Astrocyte (in vitro differentiated cells and primary cell): ENCODE measurements around the gene PPP2R5A. TPM values are rescaled to one million over a fixed set of nuclear protein-coding genes. Genes with fewer than 3 reads are reported as not detected.

ENCODE experiments used
- DNase-seq: peaks from one replicate; pipeline ENCODE4 v3.0.0-alpha.2; 2010; ENCODE audit warnings: low read depth
- FAIRE-seq: peaks from 2 replicates; lab custom pipeline; 2011; peaks lifted over from hg19 to GRCh38; lab: Jason Lieb, UNC
- H2AFZ ChIP-seq: 2 replicates; pipeline ENCODE4 v1.6.0; 2012; ENCODE audit warnings: low read depth, low read length, inconsistent platforms
- H3K27ac ChIP-seq: 2 replicates; pipeline ENCODE4 v1.5.1; 2011; ENCODE audit warnings: low read depth, low read length, inconsistent platforms
- H3K27me3 ChIP-seq: 2 replicates; pipeline ENCODE4 v1.6.0; 2011; ENCODE audit warnings: low read length, inconsistent platforms; ENCODE audit not compliant: insufficient read depth
- H3K36me3 ChIP-seq: 2 replicates; pipeline ENCODE4 v1.5.1; 2011; ENCODE audit warnings: low read length, inconsistent platforms; ENCODE audit not compliant: insufficient read depth
- H3K4me1 ChIP-seq: 2 replicates; pipeline ENCODE4 v1.5.1; 2011; ENCODE audit warnings: low read length, inconsistent platforms; ENCODE audit not compliant: insufficient read depth
- H3K4me2 ChIP-seq: 2 replicates; pipeline ENCODE4 v1.6.0; 2012; ENCODE audit warnings: low read length, inconsistent platforms
- H3K4me3 ChIP-seq: 2 replicates; pipeline ENCODE4 v1.5.1; 2011; ENCODE audit warnings: low read depth, mild to moderate bottlenecking, low read length, inconsistent platforms; ENCODE audit not compliant: insufficient read depth
- H3K79me2 ChIP-seq: 2 replicates; pipeline ENCODE4 v1.6.0; 2012; ENCODE audit warnings: mild to moderate bottlenecking, low read length, inconsistent platforms; ENCODE audit not compliant: insufficient read depth
- H3K9ac ChIP-seq: 2 replicates; pipeline ENCODE4 v1.6.0; 2012; ENCODE audit warnings: mild to moderate bottlenecking, low read length, inconsistent platforms
- H3K9me3 ChIP-seq: 2 replicates; pipeline ENCODE4 v1.5.1; 2012; ENCODE audit warnings: low read depth, mild to moderate bottlenecking, low read length, inconsistent platforms; ENCODE audit not compliant: insufficient read depth
- H4K20me1 ChIP-seq: 2 replicates; pipeline ENCODE4 v1.6.0; 2012; ENCODE audit warnings: low read length, inconsistent platforms; ENCODE audit not compliant: insufficient read depth
- H3K27ac Mint-ChIP-seq: one replicate; pipeline ENCODE4 v1.8.0; 2021; ENCODE audit warnings: mild to moderate bottlenecking, mixed read lengths; ENCODE audit not compliant: unreplicated experiment
- H3K27me3 Mint-ChIP-seq: one replicate; pipeline ENCODE4 v1.8.0; 2021; ENCODE audit warnings: low read depth, mixed read lengths; ENCODE audit not compliant: unreplicated experiment
- H3K36me3 Mint-ChIP-seq: one replicate; pipeline ENCODE4 v1.8.0; 2021; ENCODE audit warnings: low read depth, mixed read lengths; ENCODE audit not compliant: unreplicated experiment
- H3K4me1 Mint-ChIP-seq: one replicate; pipeline ENCODE4 v1.8.0; 2021; ENCODE audit warnings: low read depth, mixed read lengths; ENCODE audit not compliant: unreplicated experiment
- H3K4me3 Mint-ChIP-seq: one replicate; pipeline ENCODE4 v1.8.0; 2021; ENCODE audit warnings: mild to moderate bottlenecking, moderate library complexity, mixed read lengths; ENCODE audit not compliant: unreplicated experiment
- H3K9me3 Mint-ChIP-seq: one replicate; pipeline ENCODE4 v1.8.0; 2021; ENCODE audit warnings: mild to moderate bottlenecking, mixed read lengths; ENCODE audit not compliant: unreplicated experiment
- CTCF ChIP-seq: IDR thresholded peaks from 2 replicates; pipeline ENCODE4 v1.5.1; 2011; ENCODE audit warnings: low read depth, mild to moderate bottlenecking, inconsistent platforms, low read length, moderate library complexity; ENCODE audit not compliant: insufficient read depth
- EZH2 ChIP-seq: IDR thresholded peaks from 2 replicates; pipeline ENCODE4 v1.6.1; 2012; ENCODE audit warnings: mild to moderate bottlenecking, low read length, inconsistent platforms; ENCODE audit not compliant: insufficient read depth
- total RNA-seq: library from RNA; stranded (reverse); gene quantifications from 2 replicates; pipeline ENCODE4 v1.2.1, GENCODE V29; 2021

PPP2R5A gene
- total RNA-seq, 1 donor from 2014 or later: 13.2 TPM

GRCh38 chr1:212297338-212297737 is 12.1 kb downstream of the PPP2R5A start:
- no peak overlapping the region for H3K4me3 ChIP-seq
- peaks cover 29% of the 10 kb centered on the region for H4K20me1 ChIP-seq
- no peaks in the 10 kb centered on the region for H3K9me3 Mint-ChIP-seq
- peaks cover 43% of the 10 kb centered on the region for H3K79me2 ChIP-seq
- no peak overlapping the region for H3K4me3 Mint-ChIP-seq
- DNase-seq (no peak), FAIRE-seq (no peak)
- no peak overlapping the region for H3K27ac ChIP-seq
- no peaks in the 10 kb centered on the region for H3K27me3 ChIP-seq
- no peak for TF ChIP-seq EZH2
- no peak for TF ChIP-seq CTCF
- H3K4me1 Mint-ChIP-seq: peaks cover 4% of the 10 kb centered on the region
- H3K27ac Mint-ChIP-seq: no peak overlapping the region
- no peak overlapping the region for H3K4me2 ChIP-seq
- no peaks in the 10 kb centered on the region for H3K4me1 ChIP-seq
- no peaks in the 10 kb centered on the region for H3K36me3 ChIP-seq
- no peaks in the 10 kb centered on the region for H3K36me3 Mint-ChIP-seq
- H2AFZ ChIP-seq: no peak overlapping the region
- H3K27me3 Mint-ChIP-seq: no peaks in the 10 kb centered on the region
- H3K9me3 ChIP-seq: no peaks in the 10 kb centered on the region
- H3K9ac ChIP-seq: no peak overlapping the region

- peaks cover 11% of the 10 kb centered on the region for H4K20me1 ChIP-seq
- H2AFZ ChIP-seq: no peak overlapping the region
- H3K4me2 ChIP-seq: no peak overlapping the region
- peaks cover 7% of the 10 kb centered on the region for H3K79me2 ChIP-seq
- no peaks in the 10 kb centered on the region for H3K27me3 Mint-ChIP-seq
- H3K4me1 Mint-ChIP-seq: peaks cover 3% of the 10 kb centered on the region
- no peak overlapping the region for H3K9ac ChIP-seq
- H3K9me3 ChIP-seq: no peaks in the 10 kb centered on the region
- H3K4me3 Mint-ChIP-seq: no peak overlapping the region
- no peaks in the 10 kb centered on the region for H3K27me3 ChIP-seq
- no peak overlapping the region for H3K4me3 ChIP-seq
- H3K4me1 ChIP-seq: no peaks in the 10 kb centered on the region
- DNase-seq: no peak
- H3K9me3 Mint-ChIP-seq: no peaks in the 10 kb centered on the region
- no peak for FAIRE-seq
- H3K36me3 ChIP-seq: no peaks in the 10 kb centered on the region
- no peak for TF ChIP-seq EZH2
- no peak for TF ChIP-seq CTCF
- H3K27ac ChIP-seq: no peak overlapping the region
- no peak overlapping the region for H3K27ac Mint-ChIP-seq
- no peaks in the 10 kb centered on the region for H3K36me3 Mint-ChIP-seq
These were observed 16.4 kb downstream of the PPP2R5A start for GRCh38 chr1:212301580-212301979.

- Histone ChIP-seq H3K4me3 (no peak overlapping the region), H3K36me3 (no peaks in the 10 kb centered on the region), H3K27me3 (no peaks in the 10 kb centered on the region), H4K20me1 (peaks cover 11% of the 10 kb centered on the region), H3K9ac (no peak overlapping the region), H3K27ac (no peak overlapping the region), H3K4me2 (peak overlapping the region; percentile 21), H3K79me2 (peaks cover 14% of the 10 kb centered on the region), H3K9me3 (no peaks in the 10 kb centered on the region), H2AFZ (no peak overlapping the region), H3K4me1 (no peaks in the 10 kb centered on the region)
- Mint-ChIP-seq H3K27me3 (no peaks in the 10 kb centered on the region), H3K36me3 (no peaks in the 10 kb centered on the region), H3K4me1 (peaks cover 3% of the 10 kb centered on the region), H3K9me3 (no peaks in the 10 kb centered on the region), H3K27ac (no peak overlapping the region), H3K4me3 (no peak overlapping the region)
- TF ChIP-seq CTCF (no peak), EZH2 (no peak)
- FAIRE-seq: peak; percentile 49
- DNase-seq: peak; percentile 84
These were observed 17.7 kb downstream of the PPP2R5A start for GRCh38 chr1:212302745-212303383.
